Measurements from ENCODE around the gene SP4.
"Not testable (repeated sequence)": the region's sequence is repeated elsewhere in the genome, so short reads cannot be mapped to it uniquely, and the experiment has no call there.

The SP4 gene

DNA sequence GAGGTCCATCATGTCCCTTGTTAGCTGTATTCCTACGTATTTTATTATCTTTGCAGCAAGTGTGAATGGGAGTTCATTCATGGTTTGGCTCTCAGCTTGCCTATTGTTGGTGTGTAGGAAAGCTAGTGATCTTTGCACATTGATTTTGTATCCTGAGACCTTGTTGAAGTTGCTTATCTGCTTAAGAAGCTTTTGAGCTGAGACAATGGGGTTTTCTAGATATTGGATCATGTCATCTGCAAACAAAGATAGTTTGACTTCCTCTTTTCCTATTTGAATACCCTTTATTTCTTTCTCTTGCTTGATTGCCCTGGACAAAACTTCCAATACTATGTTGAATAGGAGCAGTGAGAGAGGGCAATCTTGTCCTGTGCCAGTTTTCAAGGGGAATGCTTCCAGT, 104.6 kb downstream of the SP4 start:
- DNase-seq: not testable (repeated sequence)

DNA sequence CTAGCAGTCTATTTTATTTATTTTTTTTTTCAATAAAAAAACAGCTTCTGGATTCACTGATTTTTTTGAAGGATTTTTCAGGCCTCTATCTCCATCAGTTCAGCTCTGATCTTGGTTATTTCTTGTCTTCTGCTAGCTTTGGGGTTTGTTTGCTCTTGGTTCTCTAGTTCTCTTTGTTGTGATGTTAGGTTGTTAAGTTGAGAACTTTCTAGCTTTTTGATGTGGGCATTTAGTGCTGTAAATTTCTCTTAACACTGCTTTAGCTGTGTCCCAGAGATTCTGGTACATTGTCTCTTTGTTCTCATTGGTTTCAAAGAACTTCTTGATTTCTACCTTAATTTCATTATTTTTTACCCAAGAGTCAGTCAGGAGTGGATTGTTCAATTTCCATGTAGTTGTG, 105.8 kb downstream of the SP4 start:
- DNase-seq: not testable (repeated sequence)

DNA sequence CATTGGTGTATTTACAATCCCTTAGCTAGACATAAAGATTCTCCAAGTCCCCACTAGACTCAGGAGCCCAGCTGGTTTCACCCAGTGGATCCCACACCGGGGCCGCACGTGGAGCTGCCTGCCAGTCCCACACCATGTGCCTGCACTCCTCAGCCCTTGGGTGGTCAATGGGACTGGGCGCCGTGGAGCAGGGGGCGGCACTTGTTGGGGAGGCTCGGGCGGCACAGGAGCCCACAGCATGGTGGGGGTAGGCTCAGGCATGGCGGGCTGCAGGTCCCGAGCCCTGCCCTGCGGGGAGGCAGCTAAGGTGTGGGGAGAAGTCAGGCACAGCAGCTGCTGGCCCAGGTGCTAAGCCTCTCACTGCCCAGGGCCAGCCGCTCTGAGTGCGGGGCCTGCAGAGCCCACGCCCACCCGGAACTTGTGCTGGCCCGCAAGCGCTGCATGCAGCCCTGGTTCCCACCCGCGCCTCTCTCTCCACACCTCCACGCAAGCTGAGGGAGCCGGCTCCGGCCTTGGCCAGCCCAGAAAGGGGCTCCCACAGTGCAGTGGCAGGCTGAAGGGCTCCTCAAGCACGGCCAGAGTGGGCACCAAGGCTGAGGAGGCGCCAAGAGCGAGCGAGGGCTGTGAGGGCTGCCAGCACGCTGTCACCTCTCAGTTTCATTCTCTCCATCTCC, 108.7 kb downstream of the SP4 start:
- not testable (repeated sequence) for DNase-seq

DNA sequence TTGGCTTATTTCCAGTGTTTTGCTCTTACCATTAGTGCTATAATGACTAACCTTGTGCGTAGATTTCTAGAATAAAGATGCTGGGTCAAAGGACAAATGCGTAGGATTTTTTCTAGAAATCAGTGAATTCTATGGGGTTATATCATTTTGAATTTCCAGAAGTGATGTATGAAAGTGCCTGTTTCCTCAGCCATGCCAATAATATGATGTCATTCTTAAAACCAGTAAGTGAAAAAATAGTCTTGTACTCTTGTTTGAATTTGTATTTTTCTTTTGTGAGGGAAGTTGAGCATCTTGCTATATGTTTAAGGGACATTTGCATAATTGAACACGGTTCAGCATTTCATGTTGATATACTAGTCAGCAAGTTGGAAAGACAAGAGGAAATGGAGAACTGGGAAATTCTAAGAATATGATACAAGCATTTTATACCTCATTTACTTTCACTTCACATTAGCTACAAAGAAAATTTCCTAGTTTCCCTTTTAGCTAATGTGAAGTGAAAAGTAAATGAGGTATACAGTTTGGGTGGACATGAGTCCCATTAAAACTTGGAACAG, 111.1 kb downstream of the SP4 start:
- no peak for DNase-seq

- DNase-seq: no peak
These were observed 115.1 kb downstream of the SP4 start, which contains the start of gene DNAH11 for GRCh38 chr7:21542891-21543527. TSS of gene DNAH11 (plus strand) at chr7:21543039. CDS start at chr7:21543246, 207 bp downstream.

GRCh38 chr7:21543528-21544302, 115.8 kb downstream of the SP4 start:
- no peak for DNase-seq

DNA sequence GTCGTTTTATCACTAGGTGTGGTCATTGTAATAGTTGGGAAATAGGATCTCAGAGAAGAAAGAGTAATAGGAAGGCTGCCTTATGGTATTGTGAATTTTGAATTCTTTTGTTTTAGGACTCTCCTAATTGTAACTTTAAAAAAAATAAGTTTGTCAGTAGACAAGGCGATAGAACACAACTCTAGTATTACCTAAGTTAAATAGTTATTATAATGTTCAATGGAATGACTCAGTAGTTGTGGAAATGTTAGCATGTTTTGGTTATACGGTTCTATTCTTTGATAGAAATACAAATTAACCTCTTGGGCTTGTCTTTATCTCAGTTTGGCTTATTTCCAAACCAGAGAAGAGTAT, 116.4 kb downstream of the SP4 start:
- no peak for DNase-seq

DNA sequence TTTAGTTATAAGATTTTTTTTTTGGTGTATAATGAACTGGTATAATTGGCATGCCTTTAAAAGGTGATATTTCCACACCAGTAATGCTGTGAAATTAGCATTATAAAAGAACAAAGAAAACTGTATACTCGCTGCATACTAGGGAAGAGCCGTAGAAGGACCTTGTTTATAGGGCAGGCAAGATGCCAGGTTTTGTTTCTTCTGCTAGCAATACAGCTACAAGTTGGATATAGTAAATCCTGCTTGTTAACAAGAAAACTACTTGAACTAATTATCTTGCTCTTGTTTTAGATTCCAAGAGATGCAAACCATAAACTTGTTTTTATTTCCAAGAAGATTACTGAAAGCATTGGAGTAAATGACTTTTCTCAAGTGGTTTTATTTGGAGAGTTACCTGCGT, 116.8 kb downstream of the SP4 start:
- DNase-seq: no peak

- DNase-seq: no peak
These were observed 119.6 kb downstream of the SP4 start for GRCh38 chr7:21547501-21547900.

DNA sequence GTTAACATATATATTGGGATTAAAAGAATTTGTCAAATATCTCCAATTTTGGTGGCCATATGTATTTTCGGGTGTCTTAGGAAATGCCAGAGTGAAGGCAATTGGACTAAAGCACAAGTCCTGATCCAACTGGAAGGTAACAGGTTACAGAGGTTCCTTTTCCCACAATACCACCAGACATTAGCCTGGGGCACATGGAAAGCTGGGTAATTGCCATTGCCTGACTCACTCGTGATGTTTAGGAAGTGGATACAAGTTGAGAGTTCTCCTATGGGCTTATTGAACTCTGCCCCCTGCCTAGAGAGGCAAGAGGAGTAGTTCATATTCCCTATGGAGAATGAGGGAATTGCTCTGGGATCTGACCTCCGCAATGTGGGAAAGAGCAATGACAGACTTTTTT, 120.6 kb downstream of the SP4 start:
- no peak for DNase-seq

DNA sequence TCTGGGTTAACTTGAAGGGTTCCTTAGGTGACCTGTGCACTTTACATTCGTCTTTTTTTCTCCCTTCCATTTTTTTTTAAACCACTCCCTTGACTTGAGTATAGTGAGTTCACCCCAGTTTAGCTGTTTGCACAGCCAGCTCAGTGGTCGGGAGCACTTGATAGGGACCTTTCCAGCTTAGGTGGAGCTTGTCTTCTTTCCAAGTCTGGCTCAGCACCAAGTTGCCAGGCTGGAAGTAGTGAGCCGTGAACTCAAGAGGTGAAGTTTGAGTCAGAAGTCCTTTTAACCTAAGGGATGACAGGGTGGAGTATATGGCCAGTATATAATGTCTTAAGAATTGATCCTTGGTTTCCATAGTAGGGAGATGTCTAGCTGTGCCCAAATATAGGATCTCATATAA, 122.2 kb downstream of the SP4 start:
- DNase-seq: no peak

- no peak for DNase-seq
These were observed 123.1 kb downstream of the SP4 start for GRCh38 chr7:21550821-21551531.

GRCh38 chr7:21562385-21562784, 134.5 kb downstream of the SP4 start:
- no peak for DNase-seq
